ENCODE measurements around the gene NAMPT.
"Not testable (repeated sequence)": the region's sequence is repeated elsewhere in the genome, so short reads cannot be mapped to it uniquely, and the experiment has no call there.

Gene NAMPT

DNA sequence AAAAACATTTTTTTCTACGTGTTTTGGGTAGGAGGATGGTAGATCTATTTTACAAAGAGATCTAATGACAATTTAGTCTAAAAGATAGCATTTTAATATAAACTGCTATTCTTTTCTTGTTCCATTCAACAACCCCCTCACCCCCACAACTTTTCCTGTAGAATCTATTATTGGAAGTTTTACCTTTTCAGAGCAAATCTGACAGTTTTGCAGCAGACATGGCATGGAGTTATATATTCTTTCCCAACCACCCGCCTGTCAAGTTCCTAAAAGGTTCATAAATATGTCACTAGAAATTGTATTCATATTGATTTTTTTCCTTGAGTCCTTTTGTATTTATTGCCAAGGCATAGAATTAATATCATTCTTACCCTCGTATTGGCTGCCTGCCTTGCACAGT is 21.5 kb upstream of the NAMPT start:
- TF ChIP-seq, protein P1, sequence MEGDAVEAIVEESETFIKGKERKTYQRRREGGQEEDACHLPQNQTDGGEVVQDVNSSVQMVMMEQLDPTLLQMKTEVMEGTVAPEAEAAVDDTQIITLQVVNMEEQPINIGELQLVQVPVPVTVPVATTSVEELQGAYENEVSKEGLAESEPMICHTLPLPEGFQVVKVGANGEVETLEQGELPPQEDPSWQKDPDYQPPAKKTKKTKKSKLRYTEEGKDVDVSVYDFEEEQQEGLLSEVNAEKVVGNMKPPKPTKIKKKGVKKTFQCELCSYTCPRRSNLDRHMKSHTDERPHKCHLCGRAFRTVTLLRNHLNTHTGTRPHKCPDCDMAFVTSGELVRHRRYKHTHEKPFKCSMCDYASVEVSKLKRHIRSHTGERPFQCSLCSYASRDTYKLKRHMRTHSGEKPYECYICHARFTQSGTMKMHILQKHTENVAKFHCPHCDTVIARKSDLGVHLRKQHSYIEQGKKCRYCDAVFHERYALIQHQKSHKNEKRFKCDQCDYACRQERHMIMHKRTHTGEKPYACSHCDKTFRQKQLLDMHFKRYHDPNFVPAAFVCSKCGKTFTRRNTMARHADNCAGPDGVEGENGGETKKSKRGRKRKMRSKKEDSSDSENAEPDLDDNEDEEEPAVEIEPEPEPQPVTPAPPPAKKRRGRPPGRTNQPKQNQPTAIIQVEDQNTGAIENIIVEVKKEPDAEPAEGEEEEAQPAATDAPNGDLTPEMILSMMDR (IDR thresholded peaks at IDR 0.05; ENCODE audit: control extremely low read depth, extremely low read depth, low read depth, missing control alignments) = no peak
- ChIA-PET CTCF (no interaction called here), POLR2A (interaction anchor here (0.6 kb wide), 1 partner anchor 81 kb away, joined by 5 read pairs; no protein-coding TSS in a partner anchor)
- DNase-seq (ENCODE audit: extremely low spot score) = no peak

DNA sequence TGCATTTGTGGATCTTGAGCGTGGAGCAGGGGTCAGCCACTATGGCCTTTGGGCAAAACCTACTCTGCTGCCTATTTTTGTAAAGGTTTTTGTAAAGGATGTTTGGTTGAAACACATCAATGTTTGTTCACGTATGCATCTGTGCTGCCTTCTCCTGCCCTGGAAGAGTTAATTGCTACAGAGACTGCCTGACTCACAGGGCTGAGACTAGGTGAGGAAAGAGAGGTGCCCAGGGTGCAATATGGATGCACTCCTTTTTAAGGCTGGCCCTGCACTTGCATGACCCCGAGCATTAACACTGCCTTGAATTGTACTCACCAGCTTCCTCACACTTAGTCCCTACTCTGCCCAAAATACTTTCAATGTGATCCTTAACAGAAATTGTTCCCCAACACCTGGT is 20.9 kb upstream of the NAMPT start:
- no peak for DNase-seq (ENCODE audit: extremely low spot score)
- TF ChIP-seq, protein P1 (IDR thresholded peaks at IDR 0.05; ENCODE audit: control extremely low read depth, extremely low read depth, low read depth, missing control alignments) = no peak
- ChIA-PET CTCF (no interaction called here), POLR2A (no interaction called here)

DNA sequence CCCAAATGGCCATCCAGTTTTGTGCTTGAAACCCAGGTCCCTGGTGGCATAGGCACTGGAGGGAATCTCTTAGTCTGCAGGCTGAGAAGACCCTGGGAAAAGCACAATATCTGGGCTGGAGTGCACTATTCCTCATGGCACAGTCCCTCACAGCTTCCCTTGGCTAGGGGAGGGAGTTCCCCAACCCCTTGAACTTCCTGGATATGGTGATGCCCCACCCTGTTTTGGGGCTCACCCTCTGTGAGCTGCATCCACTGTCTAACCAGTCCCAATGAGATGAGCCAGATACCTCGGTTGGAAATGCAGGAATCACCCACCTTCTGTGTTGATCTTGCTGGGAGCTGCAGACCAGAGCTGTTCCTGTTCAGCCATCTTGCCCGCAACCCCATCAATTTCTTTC is 19.8 kb upstream of the NAMPT start:
- TF ChIP-seq, protein P1 (IDR thresholded peaks at IDR 0.05; ENCODE audit: control extremely low read depth, extremely low read depth, low read depth, missing control alignments) = no peak
- no peak for DNase-seq (ENCODE audit: extremely low spot score)
- CTCF ChIA-PET = interaction anchor here (1.2 to 1.6 kb wide), 3 partner anchors 14 to 128 kb away, joined by 3 read pairs; no protein-coding TSS in a partner anchor
- POLR2A ChIA-PET = no interaction called here

DNA sequence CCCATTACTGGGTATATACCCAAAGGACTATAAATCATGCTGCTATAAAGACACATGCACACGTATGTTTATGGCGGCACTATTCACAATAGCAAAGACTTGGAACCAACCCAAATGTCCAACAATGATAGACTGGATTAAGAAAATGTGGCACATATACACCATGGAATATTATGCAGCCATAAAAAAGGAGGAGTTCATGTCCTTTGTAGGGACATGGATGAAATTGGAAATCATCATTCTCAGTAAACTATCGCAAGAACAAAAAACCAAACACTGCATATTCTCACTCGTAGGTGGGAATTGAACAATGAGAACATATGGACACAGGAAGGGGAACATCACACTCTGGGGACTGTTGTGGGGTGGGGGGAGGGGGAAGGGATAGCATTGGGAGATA is 13.8 kb upstream of the NAMPT start:
- POLR2A ChIA-PET, CTCF ChIA-PET: not testable (repeated sequence)

DNA sequence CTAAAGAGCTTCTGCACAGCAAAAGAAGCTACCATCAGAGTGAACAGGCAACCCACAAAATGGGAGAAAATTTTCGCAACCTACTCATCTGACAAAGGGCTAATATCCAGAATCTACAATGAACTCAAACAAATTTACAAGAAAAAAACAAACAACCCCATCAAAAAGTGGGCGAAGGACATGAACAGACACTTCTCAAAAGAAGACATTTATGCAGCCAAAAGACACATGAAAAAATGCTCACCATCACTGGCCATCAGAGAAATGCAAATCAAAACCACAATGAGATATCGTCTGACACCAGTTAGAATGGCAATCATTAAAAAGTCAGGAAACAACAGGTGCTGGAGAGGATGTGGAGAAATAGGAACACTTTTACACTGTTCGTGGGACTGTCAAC is 13.4 kb upstream of the NAMPT start:
- POLR2A ChIA-PET; CTCF ChIA-PET; DNase-seq (ENCODE audit: extremely low spot score): not testable (repeated sequence)

More for the DNA sequence above, 13.8 kb upstream of the NAMPT start:
- DNase-seq (ENCODE audit: extremely low spot score) = not testable (repeated sequence)

DNA sequence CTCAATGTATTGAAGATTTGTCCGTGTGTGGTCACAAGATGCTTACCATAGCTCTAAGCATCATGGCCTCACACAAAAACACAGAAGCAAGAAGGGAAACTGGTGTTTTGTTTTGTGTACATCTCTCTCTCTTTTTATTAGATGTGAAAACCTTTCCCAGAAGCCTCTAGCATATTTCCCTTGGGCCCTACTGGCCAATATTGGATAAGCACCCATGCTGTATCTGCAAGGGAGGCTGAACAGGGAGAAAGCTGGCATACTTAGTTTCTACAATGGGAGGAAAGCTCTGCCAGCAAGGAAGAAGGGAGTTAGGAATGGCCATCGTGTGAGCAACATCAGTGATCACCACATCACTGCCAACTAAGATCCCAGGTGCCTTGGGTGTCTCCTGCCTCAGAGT is 9.6 kb upstream of the NAMPT start:
- ChIA-PET POLR2A (no interaction called here), CTCF (no interaction called here)

DNA sequence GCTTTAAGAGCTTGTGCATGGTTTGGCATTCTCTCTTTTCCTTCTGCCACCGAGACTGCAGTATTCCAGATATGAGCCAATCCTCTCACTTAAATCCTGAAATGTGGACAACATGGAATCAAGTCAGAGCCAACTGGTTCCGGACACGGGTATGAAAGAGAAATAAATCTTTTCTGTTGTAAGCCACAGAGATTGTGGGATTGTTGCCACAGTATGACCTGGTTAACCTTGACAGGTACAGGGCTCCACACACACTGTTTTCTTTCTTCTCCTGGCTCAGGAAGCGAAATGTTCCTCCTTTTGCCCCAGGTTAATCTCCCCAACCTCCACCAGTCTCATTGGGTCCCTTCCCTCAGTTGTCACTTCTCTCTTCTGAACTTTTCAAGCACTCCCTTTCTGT is 6.5 kb upstream of the NAMPT start:
- ChIA-PET CTCF (no interaction called here), POLR2A (no interaction called here)
- DNase-seq (ENCODE audit: extremely low spot score) = no peak
- TF ChIP-seq, protein P1 (IDR thresholded peaks at IDR 0.05; ENCODE audit: control extremely low read depth, extremely low read depth, low read depth, missing control alignments) = no peak

More for the DNA sequence above, 9.6 kb upstream of the NAMPT start:
- TF ChIP-seq, protein P1 (IDR thresholded peaks at IDR 0.05; ENCODE audit: control extremely low read depth, extremely low read depth, low read depth, missing control alignments) = no peak
- DNase-seq (ENCODE audit: extremely low spot score) = no peak

DNA sequence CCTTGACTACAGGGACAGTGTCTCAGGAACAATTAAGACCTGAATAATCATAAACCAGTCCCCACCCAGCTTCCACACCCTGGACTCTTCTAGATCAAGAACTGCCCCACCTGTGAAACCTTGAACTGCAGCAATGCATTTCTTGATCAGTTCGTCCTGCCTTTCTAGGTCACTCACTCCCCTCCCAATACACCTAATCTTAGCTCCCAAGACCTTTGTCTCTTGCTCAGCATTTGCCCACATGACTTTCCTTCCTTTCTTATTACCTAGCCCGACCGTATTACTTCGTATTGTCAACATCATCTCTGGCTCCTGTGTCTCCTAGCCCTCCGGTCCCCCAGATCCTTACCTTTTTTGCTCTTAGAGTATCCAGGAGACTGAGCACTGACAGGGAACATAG is 5.5 kb upstream of the NAMPT start:
- ChIA-PET CTCF (interaction anchor here (1.0 to 1.3 kb wide), 3 partner anchors 17 to 172 kb away, joined by 3 to 4 read pairs (median 3); no protein-coding TSS in a partner anchor), POLR2A (no interaction called here)
- TF ChIP-seq, protein P1 (IDR thresholded peaks at IDR 0.05; ENCODE audit: control extremely low read depth, extremely low read depth, low read depth, missing control alignments) = no peak
- no peak for DNase-seq (ENCODE audit: extremely low spot score)
